GM23338 (cell line): ENCODE data around the gene PAPPA. TPM values are rescaled to one million over a fixed set of nuclear protein-coding genes. Genes with fewer than 3 reads are reported as not detected.

Source experiments
- ATAC-seq: fragments of 200-7000 bp; cut with Tn5 transposase; 3 replicates; pipeline ENCODE4 v1.9.1; 2020
- DNase-seq: peaks from one replicate; pipeline ENCODE4 v3.0.0-alpha.2; 2015; ENCODE audit warnings: low spot score
- H2AFZ ChIP-seq: fragments of 200-600 bp; sonication (generic); 2 replicates; pipeline ENCODE4 v1.8.0; 2016; ENCODE audit warnings: antibody characterized with exemption, mild to moderate bottlenecking, moderate library complexity
- H3F3A ChIP-seq: fragments of 200-600 bp; sonication (generic); replicated peaks from 2 replicates; pipeline ENCODE4 v1.8.0; 2017; ENCODE audit warnings: antibody characterized with exemption, mixed run types, low read depth
- H3K27ac ChIP-seq: fragments of 200-600 bp; sonication (generic); 2 replicates; pipeline ENCODE4 v1.6.1; 2016; ENCODE audit warnings: low read depth
- H3K27me3 ChIP-seq: fragments of 200-600 bp; sonication (generic); 2 replicates; pipeline ENCODE4 v1.8.0; 2016; ENCODE audit warnings: mild to moderate bottlenecking, mixed run types, moderate library complexity; ENCODE audit not compliant: insufficient read depth
- H3K36me3 ChIP-seq: fragments of 200-600 bp; sonication (generic); 2 replicates; pipeline ENCODE4 v1.8.0; 2016; ENCODE audit warnings: mild to moderate bottlenecking; ENCODE audit not compliant: insufficient read depth
- H3K4me1 ChIP-seq: fragments of 200-600 bp; sonication (generic); 2 replicates; pipeline ENCODE4 v1.8.0; 2016; ENCODE audit warnings: mild to moderate bottlenecking, moderate library complexity; ENCODE audit not compliant: insufficient read depth
- H3K4me2 ChIP-seq: fragments of 200-600 bp; sonication (generic); 2 replicates; pipeline ENCODE4 v1.7.1; 2017; ENCODE audit warnings: mixed run types
- H3K4me3 ChIP-seq: fragments of 200-600 bp; sonication (generic); 2 replicates; pipeline ENCODE4 v1.6.1; 2016; ENCODE audit warnings: mixed run types
- H3K79me2 ChIP-seq: fragments of 200-600 bp; sonication (generic); replicated peaks from 2 replicates; pipeline ENCODE4 v1.8.0; 2017; ENCODE audit warnings: mild to moderate bottlenecking; ENCODE audit not compliant: insufficient read depth
- H3K9me2 ChIP-seq: fragments of 200-600 bp; sonication (generic); 2 replicates; pipeline ENCODE4 v1.8.0; 2017; ENCODE audit not compliant: insufficient read depth
- H4K20me1 ChIP-seq: fragments of 200-600 bp; sonication (generic); replicated peaks from 2 replicates; pipeline ENCODE4 v1.8.0; 2017; ENCODE audit warnings: mild to moderate bottlenecking; ENCODE audit not compliant: insufficient read depth
- H3K27ac Mint-ChIP-seq: 2 replicates; pipeline ENCODE4 v1.8.0; 2020; ENCODE audit warnings: inconsistent platforms, mild to moderate bottlenecking, moderate library complexity, mixed read lengths
- H3K27me3 Mint-ChIP-seq: 3 replicates; pipeline ENCODE4 v1.8.0; 2022; ENCODE audit warnings: low read depth, mild to moderate bottlenecking, moderate library complexity, mixed read lengths, inconsistent platforms; ENCODE audit not compliant: insufficient read depth, poor library complexity
- H3K36me3 Mint-ChIP-seq: 3 replicates; pipeline ENCODE4 v1.8.0; 2021; ENCODE audit warnings: low read depth, mild to moderate bottlenecking, inconsistent platforms, moderate library complexity, mixed read lengths
- H3K4me1 Mint-ChIP-seq: 3 replicates; pipeline ENCODE4 v1.8.0; 2020; ENCODE audit warnings: mild to moderate bottlenecking, inconsistent platforms, mixed read lengths
- H3K4me3 Mint-ChIP-seq: 3 replicates; pipeline ENCODE4 v1.8.0; 2021; ENCODE audit warnings: moderate library complexity, mild to moderate bottlenecking, inconsistent platforms, mixed read lengths
- H3K9me3 Mint-ChIP-seq: 3 replicates; pipeline ENCODE4 v1.8.0; 2020; ENCODE audit warnings: moderate library complexity, mild to moderate bottlenecking, inconsistent platforms, mixed read lengths
- CREB1 ChIP-seq: fragments of 250-450 bp; sonication (Bioruptor Pico); IDR thresholded peaks from 2 replicates; pipeline ENCODE4 v1.5.0; 2020; ENCODE audit warnings: low read depth, mild to moderate bottlenecking, moderate library complexity
- CTCF ChIP-seq, 2 experiments: fragments of 200-600 bp in 1 of 2; sonication (generic) in 1 of 2; conservative IDR thresholded peaks; 2 replicates each; pipeline versions ENCODE4 v1.5.1 to v1.6.1; 2016 to 2017; ENCODE audit warnings: antibody characterized with exemption in 2 of 2, low read depth in 2 of 2, mild to moderate bottlenecking in 2 of 2, moderate library complexity in 1 of 2
- EZH2 ChIP-seq: fragments of 200-600 bp; sonication (generic); IDR thresholded peaks from one replicate; pipeline ENCODE4 v1.8.0; 2017; ENCODE audit warnings: antibody characterized with exemption, mild to moderate bottlenecking, low read depth; ENCODE audit not compliant: unreplicated experiment
- EZH2phosphoT487 ChIP-seq: fragments of 200-600 bp; sonication (generic); IDR thresholded peaks from one replicate; pipeline ENCODE4 v1.8.1; 2018; ENCODE audit warnings: antibody characterized with exemption; ENCODE audit not compliant: unreplicated experiment
- JUNB ChIP-seq: IDR thresholded peaks from one replicate; pipeline ENCODE4 v1.6.1; 2016; ENCODE audit warnings: antibody characterized with exemption; ENCODE audit not compliant: unreplicated experiment
- NANOG ChIP-seq: IDR thresholded peaks from 2 replicates; pipeline ENCODE4 v1.6.1; 2016; ENCODE audit warnings: antibody characterized with exemption, borderline replicate concordance
- POLR2AphosphoS5 ChIP-seq: IDR thresholded peaks from 2 replicates; pipeline ENCODE4 v1.6.1; 2016; ENCODE audit warnings: antibody characterized with exemption, low read depth
- STAT1 ChIP-seq: IDR thresholded peaks from one replicate; pipeline ENCODE4 v1.6.1; 2016; ENCODE audit warnings: antibody characterized with exemption; ENCODE audit not compliant: unreplicated experiment
- ZNF114 ChIP-seq: fragments of 250-450 bp; sonication (Bioruptor Pico); IDR thresholded peaks from 2 replicates; pipeline ENCODE4 v1.5.0; 2020; ENCODE audit warnings: mild to moderate bottlenecking, moderate library complexity
- ZNF331 ChIP-seq: fragments of 250-450 bp; sonication (Bioruptor Pico); IDR thresholded peaks from 2 replicates; pipeline ENCODE4 v1.5.0; 2020; ENCODE audit warnings: low read depth, mild to moderate bottlenecking, moderate library complexity
- polyA plus RNA-seq: library from polyadenylated mRNA; unstranded; fragments of >200 nt; fragmentation: Nextera tagmentation; extraction: Ambion mirVana; gene quantifications from 2 replicates; pipeline ENCODE4 v1.2.1, GENCODE V29; 2016
- total RNA-seq: library from RNA; depleted of rRNA; stranded (reverse); fragments of >200 nt; shearing (Covaris generic); gene quantifications from 2 replicates; pipeline ENCODE4 v1.2.3, GENCODE V29; 2014
- TF ChIP-seq, protein P1 (sequence below): IDR thresholded peaks from one replicate; pipeline ENCODE4 v1.6.1; 2018; ENCODE audit warnings: antibody characterized with exemption; ENCODE audit not compliant: unreplicated experiment
- TF ChIP-seq, protein P2 (sequence below): fragments of 250-450 bp; sonication (Bioruptor Pico); IDR thresholded peaks from 2 replicates; pipeline ENCODE4 v1.5.0; 2020; ENCODE audit warnings: mild to moderate bottlenecking, moderate library complexity
- TF ChIP-seq, protein P3 (sequence below): IDR thresholded peaks from 2 replicates; pipeline ENCODE4 v1.6.1; 2016; ENCODE audit warnings: antibody characterized with exemption

Gene PAPPA
- total and polyA plus RNA-seq, 2 experiments from 2014 or later = 0.38 to 0.66 TPM

- Histone ChIP-seq H3F3A (0 out of 2 replicates have a peak, but pooled peaks cover 13% of the 10 kb centered on the region), H3K4me1 (peaks cover 61% of the 10 kb centered on the region), H3K27me3 (peaks cover 85% of the 10 kb centered on the region), H3K79me2 (no peaks in the 10 kb centered on the region), H3K9me2 (no peaks in the 10 kb centered on the region), H4K20me1 (no peaks in the 10 kb centered on the region), H3K4me3 (no peak overlapping the region), H3K27ac (no peak overlapping the region), H3K36me3 (no peaks in the 10 kb centered on the region), H2AFZ (no peak overlapping the region), H3K4me2 (peak overlapping the region; percentile 64; the same call in 1 of the 2 replicates)
- Mint-ChIP-seq H3K4me1 (peaks cover 70% of the 10 kb centered on the region), H3K27me3 (peaks cover 66% of the 10 kb centered on the region), H3K9me3 (no peaks in the 10 kb centered on the region), H3K4me3 (no peak overlapping the region), H3K27ac (no peak overlapping the region), H3K36me3 (no peaks in the 10 kb centered on the region)
- no peak for DNase-seq
- TF ChIP-seq JUNB = no peak
- TF ChIP-seq EZH2 = no peak
- TF ChIP-seq, protein P1, sequence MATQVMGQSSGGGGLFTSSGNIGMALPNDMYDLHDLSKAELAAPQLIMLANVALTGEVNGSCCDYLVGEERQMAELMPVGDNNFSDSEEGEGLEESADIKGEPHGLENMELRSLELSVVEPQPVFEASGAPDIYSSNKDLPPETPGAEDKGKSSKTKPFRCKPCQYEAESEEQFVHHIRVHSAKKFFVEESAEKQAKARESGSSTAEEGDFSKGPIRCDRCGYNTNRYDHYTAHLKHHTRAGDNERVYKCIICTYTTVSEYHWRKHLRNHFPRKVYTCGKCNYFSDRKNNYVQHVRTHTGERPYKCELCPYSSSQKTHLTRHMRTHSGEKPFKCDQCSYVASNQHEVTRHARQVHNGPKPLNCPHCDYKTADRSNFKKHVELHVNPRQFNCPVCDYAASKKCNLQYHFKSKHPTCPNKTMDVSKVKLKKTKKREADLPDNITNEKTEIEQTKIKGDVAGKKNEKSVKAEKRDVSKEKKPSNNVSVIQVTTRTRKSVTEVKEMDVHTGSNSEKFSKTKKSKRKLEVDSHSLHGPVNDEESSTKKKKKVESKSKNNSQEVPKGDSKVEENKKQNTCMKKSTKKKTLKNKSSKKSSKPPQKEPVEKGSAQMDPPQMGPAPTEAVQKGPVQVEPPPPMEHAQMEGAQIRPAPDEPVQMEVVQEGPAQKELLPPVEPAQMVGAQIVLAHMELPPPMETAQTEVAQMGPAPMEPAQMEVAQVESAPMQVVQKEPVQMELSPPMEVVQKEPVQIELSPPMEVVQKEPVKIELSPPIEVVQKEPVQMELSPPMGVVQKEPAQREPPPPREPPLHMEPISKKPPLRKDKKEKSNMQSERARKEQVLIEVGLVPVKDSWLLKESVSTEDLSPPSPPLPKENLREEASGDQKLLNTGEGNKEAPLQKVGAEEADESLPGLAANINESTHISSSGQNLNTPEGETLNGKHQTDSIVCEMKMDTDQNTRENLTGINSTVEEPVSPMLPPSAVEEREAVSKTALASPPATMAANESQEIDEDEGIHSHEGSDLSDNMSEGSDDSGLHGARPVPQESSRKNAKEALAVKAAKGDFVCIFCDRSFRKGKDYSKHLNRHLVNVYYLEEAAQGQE = no peak
- TF ChIP-seq NANOG = no peak
- TF ChIP-seq, protein P2, sequence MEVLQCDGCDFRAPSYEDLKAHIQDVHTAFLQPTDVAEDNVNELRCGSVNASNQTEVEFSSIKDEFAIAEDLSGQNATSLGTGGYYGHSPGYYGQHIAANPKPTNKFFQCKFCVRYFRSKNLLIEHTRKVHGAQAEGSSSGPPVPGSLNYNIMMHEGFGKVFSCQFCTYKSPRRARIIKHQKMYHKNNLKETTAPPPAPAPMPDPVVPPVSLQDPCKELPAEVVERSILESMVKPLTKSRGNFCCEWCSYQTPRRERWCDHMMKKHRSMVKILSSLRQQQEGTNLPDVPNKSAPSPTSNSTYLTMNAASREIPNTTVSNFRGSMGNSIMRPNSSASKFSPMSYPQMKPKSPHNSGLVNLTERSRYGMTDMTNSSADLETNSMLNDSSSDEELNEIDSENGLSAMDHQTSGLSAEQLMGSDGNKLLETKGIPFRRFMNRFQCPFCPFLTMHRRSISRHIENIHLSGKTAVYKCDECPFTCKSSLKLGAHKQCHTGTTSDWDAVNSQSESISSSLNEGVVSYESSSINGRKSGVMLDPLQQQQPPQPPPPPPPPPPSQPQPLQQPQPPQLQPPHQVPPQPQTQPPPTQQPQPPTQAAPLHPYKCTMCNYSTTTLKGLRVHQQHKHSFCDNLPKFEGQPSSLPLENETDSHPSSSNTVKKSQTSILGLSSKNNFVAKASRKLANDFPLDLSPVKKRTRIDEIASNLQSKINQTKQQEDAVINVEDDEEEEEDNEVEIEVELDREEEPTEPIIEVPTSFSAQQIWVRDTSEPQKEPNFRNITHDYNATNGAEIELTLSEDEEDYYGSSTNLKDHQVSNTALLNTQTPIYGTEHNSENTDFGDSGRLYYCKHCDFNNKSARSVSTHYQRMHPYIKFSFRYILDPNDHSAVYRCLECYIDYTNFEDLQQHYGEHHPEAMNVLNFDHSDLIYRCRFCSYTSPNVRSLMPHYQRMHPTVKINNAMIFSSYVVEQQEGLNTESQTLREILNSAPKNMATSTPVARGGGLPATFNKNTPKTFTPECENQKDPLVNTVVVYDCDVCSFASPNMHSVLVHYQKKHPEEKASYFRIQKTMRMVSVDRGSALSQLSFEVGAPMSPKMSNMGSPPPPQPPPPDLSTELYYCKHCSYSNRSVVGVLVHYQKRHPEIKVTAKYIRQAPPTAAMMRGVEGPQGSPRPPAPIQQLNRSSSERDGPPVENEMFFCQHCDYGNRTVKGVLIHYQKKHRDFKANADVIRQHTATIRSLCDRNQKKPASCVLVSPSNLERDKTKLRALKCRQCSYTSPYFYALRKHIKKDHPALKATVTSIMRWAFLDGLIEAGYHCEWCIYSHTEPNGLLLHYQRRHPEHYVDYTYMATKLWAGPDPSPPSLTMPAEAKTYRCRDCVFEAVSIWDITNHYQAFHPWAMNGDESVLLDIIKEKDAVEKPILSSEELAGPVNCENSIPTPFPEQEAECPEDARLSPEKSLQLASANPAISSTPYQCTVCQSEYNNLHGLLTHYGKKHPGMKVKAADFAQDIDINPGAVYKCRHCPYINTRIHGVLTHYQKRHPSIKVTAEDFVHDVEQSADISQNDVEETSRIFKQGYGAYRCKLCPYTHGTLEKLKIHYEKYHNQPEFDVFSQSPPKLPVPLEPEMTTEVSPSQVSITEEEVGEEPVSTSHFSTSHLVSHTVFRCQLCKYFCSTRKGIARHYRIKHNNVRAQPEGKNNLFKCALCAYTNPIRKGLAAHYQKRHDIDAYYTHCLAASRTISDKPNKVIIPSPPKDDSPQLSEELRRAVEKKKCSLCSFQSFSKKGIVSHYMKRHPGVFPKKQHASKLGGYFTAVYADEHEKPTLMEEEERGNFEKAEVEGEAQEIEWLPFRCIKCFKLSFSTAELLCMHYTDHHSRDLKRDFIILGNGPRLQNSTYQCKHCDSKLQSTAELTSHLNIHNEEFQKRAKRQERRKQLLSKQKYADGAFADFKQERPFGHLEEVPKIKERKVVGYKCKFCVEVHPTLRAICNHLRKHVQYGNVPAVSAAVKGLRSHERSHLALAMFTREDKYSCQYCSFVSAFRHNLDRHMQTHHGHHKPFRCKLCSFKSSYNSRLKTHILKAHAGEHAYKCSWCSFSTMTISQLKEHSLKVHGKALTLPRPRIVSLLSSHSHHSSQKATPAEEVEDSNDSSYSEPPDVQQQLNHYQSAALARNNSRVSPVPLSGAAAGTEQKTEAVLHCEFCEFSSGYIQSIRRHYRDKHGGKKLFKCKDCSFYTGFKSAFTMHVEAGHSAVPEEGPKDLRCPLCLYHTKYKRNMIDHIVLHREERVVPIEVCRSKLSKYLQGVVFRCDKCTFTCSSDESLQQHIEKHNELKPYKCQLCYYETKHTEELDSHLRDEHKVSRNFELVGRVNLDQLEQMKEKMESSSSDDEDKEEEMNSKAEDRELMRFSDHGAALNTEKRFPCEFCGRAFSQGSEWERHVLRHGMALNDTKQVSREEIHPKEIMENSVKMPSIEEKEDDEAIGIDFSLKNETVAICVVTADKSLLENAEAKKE = no peak
- TF ChIP-seq STAT1 = no peak
- no peak for TF ChIP-seq POLR2AphosphoS5
- no peak for TF ChIP-seq ZNF114 (CRISPR knock-in tag)
- no peak for TF ChIP-seq CREB1 (CRISPR knock-in tag)
- TF ChIP-seq, protein P3, sequence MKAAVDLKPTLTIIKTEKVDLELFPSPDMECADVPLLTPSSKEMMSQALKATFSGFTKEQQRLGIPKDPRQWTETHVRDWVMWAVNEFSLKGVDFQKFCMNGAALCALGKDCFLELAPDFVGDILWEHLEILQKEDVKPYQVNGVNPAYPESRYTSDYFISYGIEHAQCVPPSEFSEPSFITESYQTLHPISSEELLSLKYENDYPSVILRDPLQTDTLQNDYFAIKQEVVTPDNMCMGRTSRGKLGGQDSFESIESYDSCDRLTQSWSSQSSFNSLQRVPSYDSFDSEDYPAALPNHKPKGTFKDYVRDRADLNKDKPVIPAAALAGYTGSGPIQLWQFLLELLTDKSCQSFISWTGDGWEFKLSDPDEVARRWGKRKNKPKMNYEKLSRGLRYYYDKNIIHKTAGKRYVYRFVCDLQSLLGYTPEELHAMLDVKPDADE = no peak
- no peak for TF ChIP-seq CTCF (conservative IDR thresholded peaks at IDR 0.05; ENCODE audit: low read depth in 2 of 2)
- no peak for TF ChIP-seq EZH2phosphoT487
- no peak for TF ChIP-seq ZNF331 (CRISPR knock-in tag)
- ATAC-seq = no peak
Observed at GRCh38 chr9:116275418-116276195, 122.0 kb downstream of the PAPPA start.
